GM12878 (cell line): Measurements from ENCODE around the gene EML1. TPM values are rescaled to one million over a fixed set of nuclear protein-coding genes. Genes with fewer than 3 reads are reported as not detected.

Source experiments
- ATAC-seq: fragments of 200-7000 bp; cut with Tn5 transposase; 3 replicates; pipeline ENCODE4 v1.9.1; 2020; ENCODE audit warnings: mild to moderate bottlenecking, moderate library complexity
- BruUV-seq: library from RNA; stranded (reverse); fragments of 400-500 nt; replicated peaks from 2 replicates; lab custom pipeline; 2021; lab: Mats Ljungman, UMichigan
- CTCF ChIA-PET: fragments of 300-600 bp; sonication (Branson Sonifier 250); formaldehyde crosslinking; extraction: SDS; loops from one replicate; lab custom pipeline; 2021; ENCODE audit warnings: inconsistent platforms; lab: Yijun Ruan, JAX
- POLR2A ChIA-PET: fragments of 350-600 bp; formaldehyde crosslinking; extraction: SDS; loops from one replicate; lab custom pipeline; 2021; ENCODE audit warnings: inconsistent platforms; lab: Charles Lee
- RAD21 ChIA-PET: fragments of 300-600 bp; sonication (Branson Sonifier 250); formaldehyde crosslinking; loops from one replicate; lab custom pipeline; 2023; ENCODE audit warnings: antibody characterized with exemption; ENCODE audit not compliant: unreplicated experiment; lab: Charles Lee
- SMC1A ChIA-PET: fragments of 300-600 bp; sonication (Branson Sonifier 250); formaldehyde crosslinking; loops from one replicate; lab custom pipeline; 2023; ENCODE audit not compliant: unreplicated experiment, uncharacterized antibody; lab: Charles Lee
- DNase-seq: peaks from one replicate; pipeline ENCODE4 v3.0.0-alpha.2; 2011; ENCODE audit warnings: low read depth, low spot score
- FAIRE-seq: peaks from 3 replicates; lab custom pipeline; 2011; peaks lifted over from hg19 to GRCh38; lab: Jason Lieb, UNC
- H2AFZ ChIP-seq: 2 replicates; pipeline ENCODE4 v1.6.0; 2011; ENCODE audit warnings: low read depth, low read length, control low read depth; ENCODE audit not compliant: control insufficient read depth
- H3K27ac ChIP-seq: 2 replicates; pipeline ENCODE4 v1.5.1; 2011; ENCODE audit warnings: control low read depth; ENCODE audit not compliant: control insufficient read depth, insufficient read depth
- H3K27me3 ChIP-seq, 2 experiments: replicated peaks in 1 of 2; 2 replicates each; pipeline versions ENCODE4 v1.6.0 to v1.6.1; 2011; ENCODE audit warnings: low read length in 1 of 2; ENCODE audit not compliant: control insufficient read depth in 2 of 2, insufficient read depth in 2 of 2
- H3K36me3 ChIP-seq, 2 experiments: 2 replicates each; pipeline ENCODE4 v1.5.1; 2011; ENCODE audit warnings: low read length in 1 of 2; ENCODE audit not compliant: control insufficient read depth in 2 of 2, insufficient read depth in 2 of 2
- H3K4me1 ChIP-seq: 2 replicates; pipeline ENCODE4 v1.6.1; 2011; ENCODE audit warnings: mild to moderate bottlenecking, low read length, moderate library complexity, mixed read lengths; ENCODE audit not compliant: control insufficient read depth, insufficient read depth
- H3K4me2 ChIP-seq: 2 replicates; pipeline ENCODE4 v1.6.0; 2011; ENCODE audit warnings: control low read depth; ENCODE audit not compliant: control insufficient read depth, insufficient read depth
- H3K4me3 ChIP-seq: fragments of 200-600 bp; sonication (generic); 2 replicates; pipeline ENCODE4 v1.5.1; 2016
- H3K79me2 ChIP-seq: 2 replicates; pipeline ENCODE4 v1.6.0; 2011; ENCODE audit warnings: low read length; ENCODE audit not compliant: control insufficient read depth, insufficient read depth
- H3K9ac ChIP-seq: 2 replicates; pipeline ENCODE4 v1.8.0; 2011; ENCODE audit warnings: low read length, control low read depth, mixed read lengths; ENCODE audit not compliant: control insufficient read depth, insufficient read depth
- H3K9me3 ChIP-seq: replicated peaks from 3 replicates; pipeline ENCODE4 v1.5.1; 2011; ENCODE audit warnings: mild to moderate bottlenecking, low read length; ENCODE audit not compliant: control insufficient read depth, insufficient read depth
- H4K20me1 ChIP-seq: 2 replicates; pipeline ENCODE4 v1.6.0; 2011; ENCODE audit not compliant: control insufficient read depth, insufficient read depth
- CEBPB ChIP-seq, 2 experiments: fragments of 150-350 bp in 1 of 2; IDR thresholded peaks; 2 replicates each; pipeline ENCODE4 v1.6.1; 2012 to 2014; ENCODE audit warnings: low read depth in 2 of 2, low read length in 2 of 2, borderline replicate concordance in 1 of 2, inconsistent platforms in 1 of 2
- CHD1 ChIP-seq: IDR thresholded peaks from 2 replicates; pipeline ENCODE4 v1.6.1; 2012; ENCODE audit warnings: low read depth, low read length, improper control_type of control experiment
- FOS ChIP-seq: IDR thresholded peaks from 3 replicates; pipeline ENCODE4 v1.6.1; 2011; ENCODE audit warnings: borderline replicate concordance; ENCODE audit not compliant: insufficient read length; ENCODE audit errors: extremely low read depth
- POU2F2 ChIP-seq: IDR thresholded peaks from 3 replicates; pipeline ENCODE4 v1.6.1; 2011; ENCODE audit warnings: low read depth, mild to moderate bottlenecking, low read length, borderline replicate concordance
- SUZ12 ChIP-seq: fragments of 200-600 bp; sonication (generic); IDR thresholded peaks from one replicate; pipeline ENCODE4 v1.6.1; 2018; ENCODE audit warnings: antibody characterized with exemption, mild to moderate bottlenecking; ENCODE audit not compliant: unreplicated experiment
- TCF3 ChIP-seq: IDR thresholded peaks from 2 replicates; pipeline ENCODE4 v1.6.1; 2012; ENCODE audit warnings: low read depth, mild to moderate bottlenecking, low read length, borderline replicate concordance; ENCODE audit not compliant: insufficient read depth
- WGBS: methylation state at CpG from one replicate; pipeline ENCODE4 v1.1.6; 2016; ENCODE audit warnings: low lambda C conversion rate; ENCODE audit not compliant: insufficient replicate concordance, insufficient coverage; ENCODE audit errors: missing lambda C conversion rate; 5-methylcytosine and 5-hydroxymethylcytosine counted together
- in situ Hi-C: fragments of 300-500 bp; cut with MboI; formaldehyde crosslinking; loops from 9 replicates; pipeline ENCODE4 v1.14.3; 2018; ENCODE audit warnings: mixed read lengths
- intact Hi-C: fragments of 100-400 bp; cut with micrococcal nuclease; formaldehyde crosslinking; loops from one replicate; pipeline ENCODE4 v1.14.2; 2022; ENCODE audit not compliant: unreplicated experiment
- polyA plus RNA-seq, 11 experiments: library from polyadenylated mRNA; depleted of rRNA in 4 of 11; unstranded in 6 of 11; stranded (reverse) in 5 of 11; fragments of >200 nt; fragmentation: Nextera tagmentation in 4 of 11; fragmentation: Illumina TruSeq in 1 of 11; extraction: Ambion mirVana in 4 of 11; extraction: Trizol in 1 of 11; gene quantifications; 1 replicate in 1 of 11; 2 replicates in 10 of 11; pipeline versions ENCODE4 v1.2.1 to v1.2.3, GENCODE V29; 2011 to 2016; ENCODE audit warnings: inconsistent platforms in 2 of 11, missing spikeins in 2 of 11, low read depth in 1 of 11
- total RNA-seq, 4 experiments: library from RNA; depleted of rRNA in 3 of 4; stranded (reverse); fragments of >200 nt in 3 of 4; fragmentation: Illumina TruSeq in 1 of 4; extraction: Trizol in 1 of 4; gene quantifications; 2 replicates each; pipeline versions ENCODE4 v1.2.1 to v1.2.3, GENCODE V29; 2013 to 2021
- TF ChIP-seq, protein P1 (sequence below): fragments of 450-650 bp; IDR thresholded peaks from 2 replicates; pipeline ENCODE4 v1.6.1; 2018; ENCODE audit warnings: borderline replicate concordance, mild to moderate bottlenecking; ENCODE audit not compliant: partially characterized antibody
- TF ChIP-seq, protein P2 (sequence below): fragments of 150-350 bp; IDR thresholded peaks from 2 replicates; pipeline ENCODE4 v1.6.1; 2014; ENCODE audit warnings: mild to moderate bottlenecking, low read depth, low read length

The EML1 gene
- total and polyA plus RNA-seq, 10 of the 15 experiments (the other 5 are each of a cell fraction or from before 2014, with no cell fraction given): 0.05 to 3.4 (median 0.11) TPM; not detected in 3

DNA sequence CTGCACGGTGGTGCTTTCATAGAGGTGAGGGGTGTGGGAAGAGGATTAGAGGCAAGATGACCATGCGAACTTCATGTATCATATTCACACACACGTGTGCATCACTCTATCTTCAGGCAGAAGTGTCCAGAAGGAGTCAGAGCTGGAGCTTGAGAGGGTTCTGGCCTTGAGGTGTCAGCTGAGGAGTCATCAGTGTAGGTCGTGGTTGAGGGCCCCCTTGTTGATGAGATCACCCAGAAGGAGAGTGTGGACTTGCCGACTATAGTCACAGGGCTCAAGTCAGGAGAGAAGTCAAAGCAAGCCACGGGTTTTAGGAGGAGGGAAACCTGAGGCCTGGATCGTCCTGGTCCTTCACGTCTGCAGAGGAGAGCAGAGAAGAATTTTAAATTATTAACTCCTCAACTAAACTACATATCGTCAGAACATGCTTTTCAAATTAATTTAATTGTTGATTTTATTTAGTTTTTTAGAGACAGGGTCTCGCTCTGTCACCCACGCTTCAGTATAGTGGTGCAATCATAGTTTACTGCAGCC lies 25.4 kb downstream of the EML1 start:
- Histone ChIP-seq H3K4me2 (no peak overlapping the region), H3K36me3 (no peaks in the 10 kb centered on the region), H3K27me3 (peaks cover 0 to 8% of the 10 kb centered on the region in 2 experiments; a peak in 2 of 4 replicates), H3K9me3 (no peaks in the 10 kb centered on the region), H2AFZ (no peak overlapping the region), H3K79me2 (no peaks in the 10 kb centered on the region), H3K9ac (no peak overlapping the region), H3K4me1 (no peaks in the 10 kb centered on the region), H4K20me1 (no peaks in the 10 kb centered on the region), H3K27ac (no peak overlapping the region), H3K4me3 (no peak overlapping the region)
- intact Hi-C loops: no loop called here
- ATAC-seq (no peak), FAIRE-seq (no peak), DNase-seq (no peak)
- ChIA-PET POLR2A (no interaction called here), SMC1A (no interaction called here), CTCF (no interaction called here), RAD21 (no interaction called here)
- 14% methylated on average over 11 of the region's 11 CpGs for WGBS
- BruUV-seq: no TSS peak
- in situ Hi-C loops: no loop called here
- no peak for TF ChIP-seq POU2F2
- no peak for TF ChIP-seq CHD1
- no peak for TF ChIP-seq FOS

DNA sequence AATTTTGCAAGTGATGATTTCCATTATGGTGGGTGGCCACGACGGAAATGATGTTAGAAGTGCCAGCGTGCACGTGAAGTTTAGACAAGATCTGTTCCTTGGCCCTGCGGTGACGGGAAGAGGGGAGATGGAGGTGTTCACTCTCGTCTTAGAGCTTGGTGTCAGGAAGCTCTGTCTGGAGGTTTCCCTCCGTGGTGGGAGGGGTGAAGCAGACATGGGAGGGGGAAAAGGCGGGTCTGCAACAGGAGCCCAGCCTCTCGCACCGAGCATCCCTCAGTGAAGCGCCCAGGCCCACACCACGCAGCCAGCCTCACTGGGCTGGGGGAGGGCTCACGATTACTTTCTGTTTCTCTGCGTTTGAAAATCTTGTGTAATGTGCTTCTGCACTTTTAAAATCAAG lies 26.3 kb downstream of the EML1 start:
- ChIA-PET POLR2A (no interaction called here), CTCF (interaction anchor here (1.1 kb wide), 1 partner anchor 80 kb away, joined by 3 read pairs; no protein-coding TSS in a partner anchor), RAD21 (no interaction called here), SMC1A (no interaction called here)
- Histone ChIP-seq H3K9ac (no peak overlapping the region), H3K27ac (no peak overlapping the region), H3K4me1 (no peaks in the 10 kb centered on the region), H3K4me3 (no peak overlapping the region), H3K79me2 (no peaks in the 10 kb centered on the region), H4K20me1 (no peaks in the 10 kb centered on the region), H3K27me3 (peaks cover 0 to 9% of the 10 kb centered on the region in 2 experiments; a peak in 2 of 4 replicates), H3K4me2 (no peak overlapping the region), H3K9me3 (no peaks in the 10 kb centered on the region), H2AFZ (no peak overlapping the region), H3K36me3 (no peaks in the 10 kb centered on the region)
- FAIRE-seq (no peak), ATAC-seq (no peak), DNase-seq (no peak)
- WGBS: 18% methylated on average over 15 of the region's 15 CpGs
- TF ChIP-seq, protein P1, sequence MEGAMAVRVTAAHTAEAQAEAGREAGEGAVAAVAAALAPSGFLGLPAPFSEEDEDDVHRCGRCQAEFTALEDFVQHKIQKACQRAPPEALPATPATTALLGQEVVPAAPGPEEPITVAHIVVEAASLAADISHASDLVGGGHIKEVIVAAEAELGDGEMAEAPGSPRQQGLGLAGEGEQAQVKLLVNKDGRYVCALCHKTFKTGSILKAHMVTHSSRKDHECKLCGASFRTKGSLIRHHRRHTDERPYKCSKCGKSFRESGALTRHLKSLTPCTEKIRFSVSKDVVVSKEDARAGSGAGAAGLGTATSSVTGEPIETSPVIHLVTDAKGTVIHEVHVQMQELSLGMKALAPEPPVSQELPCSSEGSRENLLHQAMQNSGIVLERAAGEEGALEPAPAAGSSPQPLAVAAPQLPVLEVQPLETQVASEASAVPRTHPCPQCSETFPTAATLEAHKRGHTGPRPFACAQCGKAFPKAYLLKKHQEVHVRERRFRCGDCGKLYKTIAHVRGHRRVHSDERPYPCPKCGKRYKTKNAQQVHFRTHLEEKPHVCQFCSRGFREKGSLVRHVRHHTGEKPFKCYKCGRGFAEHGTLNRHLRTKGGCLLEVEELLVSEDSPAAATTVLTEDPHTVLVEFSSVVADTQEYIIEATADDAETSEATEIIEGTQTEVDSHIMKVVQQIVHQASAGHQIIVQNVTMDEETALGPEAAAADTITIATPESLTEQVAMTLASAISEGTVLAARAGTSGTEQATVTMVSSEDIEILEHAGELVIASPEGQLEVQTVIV: no peak
- TF ChIP-seq CEBPB (IDR thresholded peaks at IDR 0.05; ENCODE audit: borderline replicate concordance in 1 of 2, low read depth in 2 of 2, low read length in 2 of 2) (no peak), SUZ12 (no peak), TCF3 (no peak)
- TF ChIP-seq, protein P2, sequence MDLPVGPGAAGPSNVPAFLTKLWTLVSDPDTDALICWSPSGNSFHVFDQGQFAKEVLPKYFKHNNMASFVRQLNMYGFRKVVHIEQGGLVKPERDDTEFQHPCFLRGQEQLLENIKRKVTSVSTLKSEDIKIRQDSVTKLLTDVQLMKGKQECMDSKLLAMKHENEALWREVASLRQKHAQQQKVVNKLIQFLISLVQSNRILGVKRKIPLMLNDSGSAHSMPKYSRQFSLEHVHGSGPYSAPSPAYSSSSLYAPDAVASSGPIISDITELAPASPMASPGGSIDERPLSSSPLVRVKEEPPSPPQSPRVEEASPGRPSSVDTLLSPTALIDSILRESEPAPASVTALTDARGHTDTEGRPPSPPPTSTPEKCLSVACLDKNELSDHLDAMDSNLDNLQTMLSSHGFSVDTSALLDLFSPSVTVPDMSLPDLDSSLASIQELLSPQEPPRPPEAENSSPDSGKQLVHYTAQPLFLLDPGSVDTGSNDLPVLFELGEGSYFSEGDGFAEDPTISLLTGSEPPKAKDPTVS: no peak
- BruUV-seq: no TSS peak
- intact Hi-C loops (no loop called here), in situ Hi-C loops (no loop called here)
